ENCODE results near the gene RIMKLB.

DNA sequence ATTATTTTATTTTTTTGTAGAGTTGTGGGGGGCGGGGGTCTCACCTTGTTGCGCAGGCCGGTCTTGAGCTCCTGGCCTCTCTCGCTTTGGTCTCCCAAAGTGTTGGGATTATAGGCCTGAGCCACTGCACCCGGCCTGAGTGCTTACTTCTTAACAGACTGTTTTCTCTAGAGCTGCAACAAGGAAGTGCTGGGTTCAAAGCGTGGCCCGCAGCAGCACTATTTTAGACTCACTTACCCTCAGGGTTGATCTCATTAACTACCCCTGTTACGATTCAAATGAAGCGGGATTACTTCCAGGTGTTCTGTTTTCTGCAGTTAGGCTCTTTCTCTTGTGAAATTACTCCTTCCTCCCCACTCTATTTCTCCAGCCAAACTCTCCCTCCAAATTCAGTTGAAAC lies 133.3 kb downstream of the RIMKLB start:
- TF ChIP-seq, protein P1, sequence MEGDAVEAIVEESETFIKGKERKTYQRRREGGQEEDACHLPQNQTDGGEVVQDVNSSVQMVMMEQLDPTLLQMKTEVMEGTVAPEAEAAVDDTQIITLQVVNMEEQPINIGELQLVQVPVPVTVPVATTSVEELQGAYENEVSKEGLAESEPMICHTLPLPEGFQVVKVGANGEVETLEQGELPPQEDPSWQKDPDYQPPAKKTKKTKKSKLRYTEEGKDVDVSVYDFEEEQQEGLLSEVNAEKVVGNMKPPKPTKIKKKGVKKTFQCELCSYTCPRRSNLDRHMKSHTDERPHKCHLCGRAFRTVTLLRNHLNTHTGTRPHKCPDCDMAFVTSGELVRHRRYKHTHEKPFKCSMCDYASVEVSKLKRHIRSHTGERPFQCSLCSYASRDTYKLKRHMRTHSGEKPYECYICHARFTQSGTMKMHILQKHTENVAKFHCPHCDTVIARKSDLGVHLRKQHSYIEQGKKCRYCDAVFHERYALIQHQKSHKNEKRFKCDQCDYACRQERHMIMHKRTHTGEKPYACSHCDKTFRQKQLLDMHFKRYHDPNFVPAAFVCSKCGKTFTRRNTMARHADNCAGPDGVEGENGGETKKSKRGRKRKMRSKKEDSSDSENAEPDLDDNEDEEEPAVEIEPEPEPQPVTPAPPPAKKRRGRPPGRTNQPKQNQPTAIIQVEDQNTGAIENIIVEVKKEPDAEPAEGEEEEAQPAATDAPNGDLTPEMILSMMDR (conservative IDR thresholded peaks at IDR 0.05 in 1 of 2, IDR thresholded peaks at IDR 0.05 in 1 of 2; ENCODE audit: low read depth in 1 of 2, low read length in 2 of 2) = no peak
- TF ChIP-seq EZH2 (IDR thresholded peaks at IDR 0.05; ENCODE audit: low read length, missing control alignments) = no peak

Measured in fibroblast of lung (primary cell).